ENCODE data around the gene IL12RB1.

GRCh38 chr19:18051887-18052286, 34.8 kb downstream of the IL12RB1 start:
- no peak for TF ChIP-seq POLR2AphosphoS5 (IDR thresholded peaks at IDR 0.05; ENCODE audit: low read depth, low read length)
- TF ChIP-seq TAF1 (IDR thresholded peaks at IDR 0.05; ENCODE audit: low read depth, low read length) = no peak
- no peak for TF ChIP-seq POLR2A (IDR thresholded peaks at IDR 0.05; ENCODE audit: low read depth, low read length)
- TF ChIP-seq POU2F2 (IDR thresholded peaks at IDR 0.05; ENCODE audit: low read depth, low read length) = no peak

Data from GM12891 (cell line).